SK-N-MC (cell line): ENCODE results near the gene CLASP2.

Experiments used
- EZH2 ChIP-seq: fragments of 200-600 bp; sonication (generic); IDR thresholded peaks from one replicate; pipeline ENCODE4 v1.6.1; 2017; ENCODE audit warnings: antibody characterized with exemption
- POLR2AphosphoS5 ChIP-seq: IDR thresholded peaks from 2 replicates; pipeline ENCODE4 v1.6.1; 2012; ENCODE audit warnings: mild to moderate bottlenecking, low read depth, low read length, borderline replicate concordance

GRCh38 chr3:33557829-33558228 is 160.2 kb downstream of the CLASP2 start:
- TF ChIP-seq EZH2 (no peak), POLR2AphosphoS5 (no peak)
